CD14-positive monocyte (primary cell): Measurements from ENCODE around the gene SUCLG2. TPM values are rescaled to one million over a fixed set of nuclear protein-coding genes. Genes with fewer than 3 reads are reported as not detected.

Experiments used
- DNase-seq, 3 donors: peaks; one replicate each; pipeline ENCODE4 v3.0.0-alpha.2; 2011 to 2022
- H2AFZ ChIP-seq: 2 replicates; pipeline ENCODE4 v1.6.0; 2012; ENCODE audit warnings: mild to moderate bottlenecking, low read depth, low read length, inconsistent platforms; ENCODE audit not compliant: insufficient read depth, poor library complexity, severe bottlenecking
- H3K27ac ChIP-seq, 2 donors: 1 replicate in 1 of 2; 2 replicates in 1 of 2; pipeline ENCODE4 v1.5.1; 2012 to 2013; ENCODE audit warnings: low read length in 2 of 2, control low read depth in 1 of 2, inconsistent platforms in 1 of 2, low read depth in 1 of 2, mild to moderate bottlenecking in 1 of 2
- H3K27me3 ChIP-seq, 2 donors: one replicate each; pipeline versions ENCODE4 v1.6.0 to v1.6.1; 2011 to 2013; ENCODE audit warnings: low read length in 2 of 2; ENCODE audit not compliant: control insufficient read depth in 2 of 2, insufficient read depth in 2 of 2
- H3K36me3 ChIP-seq, 2 donors: replicated peaks in 1 of 2; 1 replicate in 1 of 2; 2 replicates in 1 of 2; pipeline versions ENCODE4 v1.5.1 to v1.6.1; 2012 to 2013; ENCODE audit warnings: low read length in 2 of 2, control low read depth in 1 of 2, inconsistent platforms in 1 of 2, mild to moderate bottlenecking in 1 of 2; ENCODE audit not compliant: insufficient read depth in 2 of 2, control insufficient read depth in 1 of 2
- H3K4me1 ChIP-seq, 2 donors: 1 replicate in 1 of 2; 2 replicates in 1 of 2; pipeline versions ENCODE4 v1.5.1 to v1.6.1; 2012 to 2013; ENCODE audit warnings: low read length in 2 of 2, control low read depth in 1 of 2, inconsistent platforms in 1 of 2, mild to moderate bottlenecking in 1 of 2, moderate library complexity in 1 of 2; ENCODE audit not compliant: insufficient read depth in 2 of 2, control insufficient read depth in 1 of 2
- H3K4me2 ChIP-seq: replicated peaks from 2 replicates; pipeline ENCODE3; 2012; ENCODE audit warnings: low read length, moderate library complexity, mild to moderate bottlenecking; ENCODE audit not compliant: poor library complexity, severe bottlenecking; ENCODE audit errors: extremely low read depth
- H3K4me3 ChIP-seq, 3 experiments: fragments of 200-600 bp in 1 of 3; sonication (generic) in 1 of 3; replicated peaks in 1 of 3; 1 replicate in 2 of 3; 2 replicates in 1 of 3; pipeline ENCODE4 v1.5.1; 2011 to 2013; ENCODE audit warnings: low read length in 3 of 3, mild to moderate bottlenecking in 3 of 3, control low read depth in 2 of 3, low read depth in 2 of 3, inconsistent platforms in 1 of 3, moderate library complexity in 1 of 3
- H3K79me2 ChIP-seq: 2 replicates; pipeline ENCODE4 v1.6.0; 2012; ENCODE audit warnings: mild to moderate bottlenecking, control low read depth, inconsistent platforms, low read length, moderate library complexity; ENCODE audit not compliant: insufficient read depth
- H3K9ac ChIP-seq: 2 replicates; pipeline ENCODE4 v1.6.0; 2017; ENCODE audit warnings: low read length, mild to moderate bottlenecking; ENCODE audit not compliant: insufficient read depth, poor library complexity, severe bottlenecking
- H3K9me3 ChIP-seq, 2 donors: replicated peaks in 1 of 2; 1 replicate in 1 of 2; 2 replicates in 1 of 2; pipeline versions ENCODE4 v1.5.1 to v1.6.1; 2012 to 2013; ENCODE audit warnings: low read length in 2 of 2, control low read depth in 1 of 2; ENCODE audit not compliant: control insufficient read depth in 1 of 2, insufficient read depth in 1 of 2
- H4K20me1 ChIP-seq: 2 replicates; pipeline ENCODE4 v1.6.0; 2012; ENCODE audit warnings: mild to moderate bottlenecking, low read length, control low read depth, moderate library complexity; ENCODE audit not compliant: insufficient read depth
- H3K27ac Mint-ChIP-seq, 7 donors: one replicate each; pipeline ENCODE4 v1.8.0; 2020; ENCODE audit warnings: mild to moderate bottlenecking in 7 of 7, mixed read lengths in 7 of 7, moderate library complexity in 6 of 7, inconsistent platforms in 2 of 7
- H3K27me3 Mint-ChIP-seq, 3 donors: one replicate each; pipeline ENCODE4 v1.8.0; 2021 to 2022; ENCODE audit warnings: low read depth in 3 of 3, mild to moderate bottlenecking in 3 of 3, mixed read lengths in 3 of 3, moderate library complexity in 3 of 3, inconsistent platforms in 1 of 3
- H3K36me3 Mint-ChIP-seq, 2 donors: one replicate each; pipeline ENCODE4 v1.8.0; 2020; ENCODE audit warnings: mixed read lengths in 2 of 2, inconsistent platforms in 1 of 2, mild to moderate bottlenecking in 1 of 2
- H3K4me1 Mint-ChIP-seq: one replicate; pipeline ENCODE4 v1.8.0; 2020; ENCODE audit warnings: mild to moderate bottlenecking, mixed read lengths
- H3K4me3 Mint-ChIP-seq, 2 donors: one replicate each; pipeline ENCODE4 v1.8.0; 2020; ENCODE audit warnings: mild to moderate bottlenecking in 2 of 2, mixed read lengths in 2 of 2, moderate library complexity in 1 of 2
- H3K9me3 Mint-ChIP-seq, 7 donors: one replicate each; pipeline ENCODE4 v1.8.0; 2020 to 2022; ENCODE audit warnings: mixed read lengths in 7 of 7, mild to moderate bottlenecking in 6 of 7, moderate library complexity in 6 of 7, inconsistent platforms in 2 of 7
- WGBS: methylation state at CpG from one replicate; pipeline ENCODE4 v1.1.5; 2013; ENCODE audit warnings: missing lambda C conversion rate; ENCODE audit not compliant: insufficient coverage; 5-methylcytosine and 5-hydroxymethylcytosine counted together
- intact Hi-C, 2 donors: fragments of 100-400 bp; cut with micrococcal nuclease; formaldehyde crosslinking; loops; one replicate each; pipeline versions ENCODE4 v1.15.0 to v1.15.1; 2023
- polyA plus RNA-seq, 3 donors: library from polyadenylated mRNA; depleted of rRNA in 1 of 3; unstranded in 2 of 3; stranded (reverse) in 1 of 3; fragments of 300-500 nt in 2 of 3; fragments of >200 nt in 1 of 3; fragmentation: Illumina TruSeq in 2 of 3; gene quantifications; 1 replicate in 2 of 3; 2 replicates in 1 of 3; pipeline ENCODE4 v1.2.3, GENCODE V29; 2012 to 2021
- TF ChIP-seq, protein P1 (sequence below): fragments of 200-600 bp; IDR thresholded peaks from one replicate; pipeline ENCODE4 v1.8.0; 2022; ENCODE audit warnings: antibody characterized with exemption, mild to moderate bottlenecking

The SUCLG2 gene
- polyA plus RNA-seq, 3 donors = 10.8 to 37.5 (median 32.9) TPM

DNA sequence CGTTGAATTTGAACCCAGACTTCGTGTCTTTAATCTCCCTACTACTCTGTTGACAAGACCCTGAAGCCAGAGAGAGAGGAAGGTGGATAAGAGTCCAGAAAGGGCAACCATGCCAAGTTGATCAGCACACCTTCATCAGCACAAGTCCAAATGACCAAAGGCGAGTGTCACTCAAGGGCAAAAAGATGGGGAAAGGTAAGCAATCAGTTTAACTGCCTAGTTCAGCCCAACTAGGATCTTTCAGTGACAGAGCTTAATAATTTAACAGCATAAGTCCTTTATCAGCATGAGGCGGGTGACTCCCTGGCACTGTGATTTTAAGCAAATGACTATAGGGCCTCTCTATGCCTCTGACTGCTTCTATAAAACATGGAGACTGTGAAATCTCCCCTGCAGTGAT lies 6.2 kb downstream of the SUCLG2 start:
- Mint-ChIP-seq H3K9me3 (peaks cover 0 to 5% (median 0%) of the 10 kb centered on the region in 7 donors), H3K4me1 (peaks cover 32% of the 10 kb centered on the region), H3K27ac (no peak overlapping the region), H3K27me3 (peaks cover 0 to 2% (median 0%) of the 10 kb centered on the region in 3 donors), H3K36me3 (peaks cover 22 to 39% of the 10 kb centered on the region in 2 donors), H3K4me3 (no peak overlapping the region)
- 100% methylated on average over 1 of the region's 4 CpGs for WGBS
- H3K4me3 ChIP-seq = no peak overlapping the region
- TF ChIP-seq, protein P1, sequence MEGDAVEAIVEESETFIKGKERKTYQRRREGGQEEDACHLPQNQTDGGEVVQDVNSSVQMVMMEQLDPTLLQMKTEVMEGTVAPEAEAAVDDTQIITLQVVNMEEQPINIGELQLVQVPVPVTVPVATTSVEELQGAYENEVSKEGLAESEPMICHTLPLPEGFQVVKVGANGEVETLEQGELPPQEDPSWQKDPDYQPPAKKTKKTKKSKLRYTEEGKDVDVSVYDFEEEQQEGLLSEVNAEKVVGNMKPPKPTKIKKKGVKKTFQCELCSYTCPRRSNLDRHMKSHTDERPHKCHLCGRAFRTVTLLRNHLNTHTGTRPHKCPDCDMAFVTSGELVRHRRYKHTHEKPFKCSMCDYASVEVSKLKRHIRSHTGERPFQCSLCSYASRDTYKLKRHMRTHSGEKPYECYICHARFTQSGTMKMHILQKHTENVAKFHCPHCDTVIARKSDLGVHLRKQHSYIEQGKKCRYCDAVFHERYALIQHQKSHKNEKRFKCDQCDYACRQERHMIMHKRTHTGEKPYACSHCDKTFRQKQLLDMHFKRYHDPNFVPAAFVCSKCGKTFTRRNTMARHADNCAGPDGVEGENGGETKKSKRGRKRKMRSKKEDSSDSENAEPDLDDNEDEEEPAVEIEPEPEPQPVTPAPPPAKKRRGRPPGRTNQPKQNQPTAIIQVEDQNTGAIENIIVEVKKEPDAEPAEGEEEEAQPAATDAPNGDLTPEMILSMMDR = no peak
- H3K4me2 ChIP-seq = no peak overlapping the region
- no peak overlapping the region for H3K9ac ChIP-seq
- no peak for DNase-seq
- peaks cover 67% of the 10 kb centered on the region for H4K20me1 ChIP-seq
- intact Hi-C loops = no loop called here
- H3K9me3 ChIP-seq = no peaks in the 10 kb centered on the region
- no peak overlapping the region for H2AFZ ChIP-seq
- peaks cover 0 to 22% of the 10 kb centered on the region in 2 donors for H3K36me3 ChIP-seq
- H3K79me2 ChIP-seq = peaks cover 36% of the 10 kb centered on the region
- peaks cover 4 to 8% of the 10 kb centered on the region in 2 donors for H3K4me1 ChIP-seq
- H3K27me3 ChIP-seq = no peaks in the 10 kb centered on the region
- H3K27ac ChIP-seq = no peak overlapping the region

DNA sequence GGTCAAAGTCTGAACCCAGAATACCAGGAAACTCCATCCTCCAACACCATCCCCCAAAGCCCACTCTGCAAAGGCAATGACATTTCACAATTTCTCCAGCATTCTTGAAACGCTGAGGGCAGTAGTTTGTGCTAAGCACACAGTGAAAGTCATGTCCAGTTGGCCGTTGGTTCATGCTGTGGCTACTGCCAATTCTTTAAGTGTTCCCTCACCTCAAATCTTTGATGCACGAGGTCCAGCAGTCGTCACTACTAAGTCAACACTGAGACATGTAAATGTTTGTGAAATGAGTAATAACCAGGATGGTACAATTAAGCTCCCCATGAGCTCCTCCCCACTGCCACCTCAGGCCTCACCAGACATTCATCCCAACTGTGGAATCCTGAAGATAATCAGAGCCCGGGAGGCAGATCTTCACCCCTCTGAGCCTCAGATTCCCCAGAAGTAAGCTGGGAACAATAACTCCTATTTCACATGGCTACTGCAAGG lies 7.0 kb downstream of the SUCLG2 start:
- Mint-ChIP-seq H3K4me1 (peaks cover 24% of the 10 kb centered on the region), H3K36me3 (peaks cover 27 to 39% of the 10 kb centered on the region in 2 donors), H3K27me3 (peaks cover 0 to 2% (median 0%) of the 10 kb centered on the region in 3 donors), H3K4me3 (no peak overlapping the region), H3K9me3 (peaks cover 0 to 5% (median 0%) of the 10 kb centered on the region in 7 donors), H3K27ac (peak overlapping the region in 1 of 7 donors; percentile 47)
- peaks cover 29% of the 10 kb centered on the region for H3K79me2 ChIP-seq
- no peak for DNase-seq
- 92% methylated on average over 2 of the region's 5 CpGs for WGBS
- H3K9ac ChIP-seq = no peak overlapping the region
- H3K27me3 ChIP-seq = no peaks in the 10 kb centered on the region
- TF ChIP-seq, protein P1 = no peak
- no peak overlapping the region for H3K4me2 ChIP-seq
- H2AFZ ChIP-seq = no peak overlapping the region
- H3K9me3 ChIP-seq = no peaks in the 10 kb centered on the region
- intact Hi-C loops = no loop called here
- H4K20me1 ChIP-seq = peaks cover 71% of the 10 kb centered on the region
- peaks cover 0 to under 1% of the 10 kb centered on the region in 2 donors for H3K4me1 ChIP-seq
- no peak overlapping the region for H3K4me3 ChIP-seq
- no peak overlapping the region for H3K27ac ChIP-seq
- peaks cover 0 to 23% of the 10 kb centered on the region in 2 donors for H3K36me3 ChIP-seq
